H1 (cell line): ENCODE measurements around the gene CDC42SE1. TPM values are rescaled to one million over a fixed set of nuclear protein-coding genes. Genes with fewer than 3 reads are reported as not detected.

ENCODE experiments used
- BRCA1 ChIP-seq: IDR thresholded peaks from 2 replicates; pipeline ENCODE4 v1.6.1; 2012; ENCODE audit warnings: low read depth, low read length, improper control_type of control experiment
- CREB1 ChIP-seq: IDR thresholded peaks from 2 replicates; pipeline ENCODE4 v1.6.1; 2012; ENCODE audit warnings: inconsistent platforms
- PHF8 ChIP-seq: fragments of 200-600 bp; sonication (generic); conservative IDR thresholded peaks from 2 replicates; pipeline ENCODE4 v1.7.1; 2012; ENCODE audit warnings: low read depth, mild to moderate bottlenecking, inconsistent platforms, low read length, moderate library complexity
- SAP30 ChIP-seq: fragments of 300-600 bp; sonication (generic); IDR thresholded peaks from 2 replicates; pipeline ENCODE4 v1.7.1; 2012; ENCODE audit warnings: low read length, moderate library complexity, mild to moderate bottlenecking, inconsistent platforms; ENCODE audit not compliant: insufficient read depth, insufficient replicate concordance
- TCF12 ChIP-seq: IDR thresholded peaks from 2 replicates; pipeline ENCODE4 v1.6.1; 2011; ENCODE audit warnings: low read depth, mild to moderate bottlenecking, low read length
- ZNF274 ChIP-seq: IDR thresholded peaks from 2 replicates; pipeline ENCODE4 v1.7.0; 2012; ENCODE audit warnings: low read length, borderline replicate concordance; ENCODE audit errors: extremely low read depth
- polyA plus RNA-seq, 7 experiments: library from polyadenylated mRNA; depleted of rRNA in 3 of 7; stranded (reverse) in 5 of 7; unstranded in 2 of 7; fragments of >200 nt in 5 of 7; fragments of 200-250 nt in 2 of 7; gene quantifications; 1 replicate in 5 of 7; 2 replicates in 1 of 7; 4 replicates in 1 of 7; pipeline versions ENCODE4 v1.2.1 to v1.2.3, GENCODE V29; 2011 to 2013; ENCODE audit warnings: missing spikeins in 2 of 7, mixed read lengths in 2 of 7
- total RNA-seq: library from RNA; stranded (reverse); fragmentation: NEBNext Ultra II Directional; extraction: Animal tissue kit (Norgen Biotek cat#: 25700); gene quantifications from 2 replicates; pipeline ENCODE4 v1.2.1, GENCODE V29; 2021
- TF ChIP-seq, protein P1 (sequence below), 3 experiments: IDR thresholded peaks; 1 replicate in 2 of 3; 2 replicates in 1 of 3; pipeline versions ENCODE4 v1.5.1 to v1.6.1; 2011; ENCODE audit warnings: low read length in 3 of 3, mild to moderate bottlenecking in 3 of 3, inconsistent platforms in 2 of 3, low read depth in 1 of 3, moderate library complexity in 1 of 3; ENCODE audit not compliant: insufficient read depth in 1 of 3; ENCODE audit errors: control extremely low read depth in 1 of 3

The CDC42SE1 gene
- total and polyA plus RNA-seq, 2 of the 8 experiments (the other 6 are each of a cell fraction or from before 2014, with no cell fraction given): 30.5 to 74.1 TPM

DNA sequence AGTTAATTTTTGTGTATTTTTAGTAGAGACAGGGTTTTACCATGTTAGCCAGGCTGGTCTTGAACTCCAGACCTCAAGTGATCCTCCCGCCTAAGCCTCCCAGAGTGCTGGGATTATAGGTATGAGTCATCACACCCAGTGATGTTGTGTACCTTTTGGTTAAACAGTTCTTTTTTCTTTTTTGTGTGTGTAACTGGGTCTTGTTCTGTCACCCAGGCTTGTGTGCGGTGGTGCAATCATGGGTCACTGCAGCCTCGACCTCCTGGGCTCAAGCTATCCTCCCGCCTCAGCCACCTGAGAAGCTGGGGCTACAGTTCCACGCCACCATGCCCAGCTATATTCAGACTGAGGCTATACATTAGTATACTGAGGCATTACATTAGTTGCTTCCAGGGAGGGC lies 48.9 kb upstream of the CDC42SE1 start (continued):
- TF ChIP-seq SAP30: no peak
- TF ChIP-seq, protein P1, sequence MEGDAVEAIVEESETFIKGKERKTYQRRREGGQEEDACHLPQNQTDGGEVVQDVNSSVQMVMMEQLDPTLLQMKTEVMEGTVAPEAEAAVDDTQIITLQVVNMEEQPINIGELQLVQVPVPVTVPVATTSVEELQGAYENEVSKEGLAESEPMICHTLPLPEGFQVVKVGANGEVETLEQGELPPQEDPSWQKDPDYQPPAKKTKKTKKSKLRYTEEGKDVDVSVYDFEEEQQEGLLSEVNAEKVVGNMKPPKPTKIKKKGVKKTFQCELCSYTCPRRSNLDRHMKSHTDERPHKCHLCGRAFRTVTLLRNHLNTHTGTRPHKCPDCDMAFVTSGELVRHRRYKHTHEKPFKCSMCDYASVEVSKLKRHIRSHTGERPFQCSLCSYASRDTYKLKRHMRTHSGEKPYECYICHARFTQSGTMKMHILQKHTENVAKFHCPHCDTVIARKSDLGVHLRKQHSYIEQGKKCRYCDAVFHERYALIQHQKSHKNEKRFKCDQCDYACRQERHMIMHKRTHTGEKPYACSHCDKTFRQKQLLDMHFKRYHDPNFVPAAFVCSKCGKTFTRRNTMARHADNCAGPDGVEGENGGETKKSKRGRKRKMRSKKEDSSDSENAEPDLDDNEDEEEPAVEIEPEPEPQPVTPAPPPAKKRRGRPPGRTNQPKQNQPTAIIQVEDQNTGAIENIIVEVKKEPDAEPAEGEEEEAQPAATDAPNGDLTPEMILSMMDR (IDR thresholded peaks at IDR 0.05; ENCODE audit: control extremely low read depth in 1 of 3, insufficient read depth in 1 of 3, low read depth in 1 of 3, low read length in 3 of 3): no peak
- no peak for TF ChIP-seq ZNF274
- TF ChIP-seq PHF8: no peak
- no peak for TF ChIP-seq TCF12
- no peak for TF ChIP-seq CREB1
- no peak for TF ChIP-seq BRCA1
